ENCODE results near the gene OR52W1.
"Not testable (repeated sequence)": the region's sequence is repeated elsewhere in the genome, so short reads cannot be mapped to it uniquely, and the experiment has no call there.

The OR52W1 gene

DNA sequence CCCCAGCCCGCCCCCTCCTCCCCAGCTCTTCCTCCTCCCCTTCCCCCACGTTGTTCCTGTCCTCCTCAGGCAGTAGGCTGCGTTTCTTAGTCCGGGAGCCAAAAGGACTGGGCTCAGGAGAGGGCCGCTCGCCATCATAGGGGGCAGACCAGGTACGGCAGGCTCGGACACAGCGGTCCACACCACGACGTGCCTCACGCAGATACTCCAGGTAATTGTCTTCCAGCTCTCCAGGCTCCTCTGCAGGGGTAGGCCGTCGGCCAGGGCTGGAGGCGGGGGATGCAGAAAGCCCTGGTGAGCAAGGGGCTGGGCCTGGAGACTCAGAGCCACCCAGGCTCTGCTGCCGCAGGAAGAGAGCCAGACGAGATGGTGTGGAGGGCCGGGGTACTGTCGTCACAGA is 18.7 kb downstream of the OR52W1 start:
- DNase-seq (ENCODE audit: low spot score), result no peak

- DNase-seq (ENCODE audit: low spot score), result peak; percentile 93
Observed at GRCh38 chr11:6219359-6219758, 20.3 kb downstream of the OR52W1 start.

- no peak for DNase-seq (ENCODE audit: low spot score)
Observed at GRCh38 chr11:6223854-6224253, 24.8 kb downstream of the OR52W1 start.

- DNase-seq (ENCODE audit: low spot score), result no peak
Observed at GRCh38 chr11:6224421-6224820, 25.4 kb downstream of the OR52W1 start.

- no peak for DNase-seq (ENCODE audit: low spot score)
Observed at GRCh38 chr11:6225024-6225423, 26.0 kb downstream of the OR52W1 start.

- DNase-seq (ENCODE audit: low spot score), result no peak
Observed at GRCh38 chr11:6225896-6226295, 26.9 kb downstream of the OR52W1 start.

DNA sequence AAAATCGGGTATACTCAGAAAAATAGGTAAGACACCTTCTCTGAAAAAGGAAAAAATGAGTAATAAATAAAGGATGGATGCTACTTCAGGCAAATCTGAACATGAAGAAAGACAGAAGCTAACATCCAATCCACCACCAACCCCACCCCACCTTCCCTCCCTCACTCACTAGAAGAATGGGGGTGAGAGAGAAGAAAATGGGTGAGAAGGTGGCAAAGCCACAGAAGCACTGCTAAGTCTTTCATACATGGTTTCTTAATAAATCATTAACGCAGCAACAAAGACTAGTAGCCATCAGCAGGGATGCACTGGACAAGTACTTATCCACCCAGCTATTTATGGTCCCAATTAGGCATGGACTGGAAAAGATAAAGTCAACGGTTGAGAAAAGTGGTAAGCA is 29.5 kb downstream of the OR52W1 start:
- DNase-seq (ENCODE audit: low spot score), result no peak

GRCh38 chr11:6229911-6230310 is 30.9 kb downstream of the OR52W1 start:
- no peak for DNase-seq (ENCODE audit: low spot score)

GRCh38 chr11:6232899-6233298 is 33.9 kb downstream of the OR52W1 start:
- no peak for DNase-seq (ENCODE audit: low spot score)

- DNase-seq (ENCODE audit: low spot score), result no peak
Observed at GRCh38 chr11:6233984-6234386, 35.0 kb downstream of the OR52W1 start.

- DNase-seq (ENCODE audit: low spot score), result peak; percentile 98
Observed at GRCh38 chr11:6234387-6235107, 35.5 kb downstream of the OR52W1 start, which contains the start of gene FHIP1B. TSS of gene FHIP1B (minus strand) at chr11:6234636. CDS start at chr11:6224516, 10,120 bp downstream.

DNA sequence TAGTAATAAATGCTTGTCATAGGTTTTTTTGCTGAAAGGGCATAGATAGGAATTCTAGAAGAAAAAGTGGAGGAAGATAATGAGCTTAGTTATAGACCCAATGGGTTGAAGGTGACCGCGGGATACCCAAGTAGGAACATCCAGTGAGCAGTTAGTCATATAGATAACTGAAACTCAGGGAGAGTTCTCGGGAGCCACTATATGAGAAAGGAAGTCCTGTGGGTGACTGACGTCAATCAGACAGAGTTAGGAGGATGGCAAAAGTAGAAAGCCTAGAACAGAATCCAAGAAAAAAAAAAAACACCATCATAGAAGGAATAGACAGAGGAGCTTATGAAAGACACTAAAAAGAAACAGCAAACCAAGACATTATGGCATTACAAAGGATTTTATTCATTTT is 38.2 kb downstream of the OR52W1 start:
- DNase-seq (ENCODE audit: low spot score), result no peak

DNA sequence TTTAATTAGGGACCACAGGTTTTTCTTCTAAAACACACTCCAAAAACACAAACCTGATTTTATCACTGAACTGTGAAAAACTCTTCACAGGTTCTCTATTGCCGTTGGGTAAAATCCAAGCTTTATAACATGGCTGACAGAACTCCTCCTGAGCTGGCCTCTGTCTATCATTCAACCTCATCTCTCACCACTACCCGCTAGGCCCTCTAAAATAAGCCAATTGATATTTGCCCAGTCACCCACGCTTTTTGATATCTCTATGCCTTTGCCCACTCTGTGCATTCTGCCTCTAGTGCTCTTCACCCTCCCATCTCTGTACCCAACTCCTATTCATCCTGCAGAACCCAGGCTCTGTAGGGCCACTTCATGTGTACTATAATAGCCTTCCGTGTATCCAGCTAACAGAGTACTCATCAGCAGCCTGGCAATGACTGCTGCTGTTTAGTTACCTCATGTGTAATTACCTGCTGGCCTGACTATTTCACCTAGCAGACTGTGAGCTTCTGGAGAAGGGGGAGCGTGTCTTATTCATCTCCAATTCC is 38.8 kb downstream of the OR52W1 start:
- no peak for DNase-seq (ENCODE audit: low spot score)

- no peak for DNase-seq (ENCODE audit: low spot score)
Observed at GRCh38 chr11:6238902-6239301, 39.9 kb downstream of the OR52W1 start, which contains the start of gene CNGA4. TSS of gene CNGA4 (plus strand) at chr11:6239089. CDS start at chr11:6239207, 118 bp downstream.

DNA sequence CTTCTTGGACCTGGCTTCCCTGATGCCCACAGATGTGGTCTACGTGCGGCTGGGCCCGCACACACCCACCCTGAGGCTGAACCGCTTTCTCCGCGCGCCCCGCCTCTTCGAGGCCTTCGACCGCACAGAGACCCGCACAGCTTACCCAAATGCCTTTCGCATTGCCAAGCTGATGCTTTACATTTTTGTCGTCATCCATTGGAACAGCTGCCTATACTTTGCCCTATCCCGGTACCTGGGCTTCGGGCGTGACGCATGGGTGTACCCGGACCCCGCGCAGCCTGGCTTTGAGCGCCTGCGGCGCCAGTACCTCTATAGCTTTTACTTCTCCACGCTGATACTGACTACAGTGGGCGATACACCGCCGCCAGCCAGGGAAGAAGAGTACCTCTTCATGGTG is 41.1 kb downstream of the OR52W1 start:
- no peak for DNase-seq (ENCODE audit: low spot score)

GRCh38 chr11:6240781-6241180 is 41.8 kb downstream of the OR52W1 start:
- DNase-seq (ENCODE audit: low spot score), result no peak

DNA sequence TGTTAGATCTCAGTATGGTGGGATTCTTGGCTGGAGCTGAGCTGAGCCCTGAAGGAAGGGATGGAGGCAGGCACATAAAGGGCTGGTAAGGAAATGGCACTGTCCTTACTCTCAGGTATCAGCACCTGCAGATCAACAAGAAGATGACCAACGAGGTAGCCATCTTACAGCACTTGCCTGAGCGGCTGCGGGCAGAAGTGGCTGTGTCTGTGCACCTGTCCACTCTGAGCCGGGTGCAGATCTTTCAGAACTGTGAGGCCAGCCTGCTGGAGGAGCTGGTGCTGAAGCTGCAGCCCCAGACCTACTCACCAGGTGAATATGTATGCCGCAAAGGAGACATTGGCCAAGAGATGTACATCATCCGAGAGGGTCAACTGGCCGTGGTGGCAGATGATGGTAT is 42.3 kb downstream of the OR52W1 start:
- no peak for DNase-seq (ENCODE audit: low spot score)

DNA sequence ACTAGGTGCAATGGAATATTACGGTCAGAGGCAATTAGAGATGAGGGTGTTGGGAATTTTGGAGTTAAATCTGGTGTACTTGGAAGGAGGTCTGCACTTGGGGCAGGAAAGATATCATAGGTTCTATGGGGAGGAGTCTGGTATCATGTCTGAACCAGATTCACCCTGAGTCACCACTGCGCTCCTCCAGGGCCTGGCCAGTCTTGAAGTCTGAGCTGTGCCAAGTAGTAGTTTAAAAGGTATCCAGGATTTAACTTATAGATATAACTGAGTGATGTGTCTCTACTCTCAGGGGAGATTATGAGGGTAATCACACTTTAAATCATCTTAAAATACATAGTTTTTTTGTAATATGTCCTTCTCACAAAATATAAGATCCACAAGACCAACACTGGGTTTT is 46.5 kb downstream of the OR52W1 start:
- DNase-seq (ENCODE audit: low spot score), result no peak

- no peak for DNase-seq (ENCODE audit: low spot score)
Observed at GRCh38 chr11:6248248-6248647, 49.2 kb downstream of the OR52W1 start.

- not testable (repeated sequence) for DNase-seq (ENCODE audit: low spot score)
Observed at GRCh38 chr11:6248897-6249296, 49.9 kb downstream of the OR52W1 start.

All from AG08395 (cell line).